ENCODE data around the gene MLH3.

DNA sequence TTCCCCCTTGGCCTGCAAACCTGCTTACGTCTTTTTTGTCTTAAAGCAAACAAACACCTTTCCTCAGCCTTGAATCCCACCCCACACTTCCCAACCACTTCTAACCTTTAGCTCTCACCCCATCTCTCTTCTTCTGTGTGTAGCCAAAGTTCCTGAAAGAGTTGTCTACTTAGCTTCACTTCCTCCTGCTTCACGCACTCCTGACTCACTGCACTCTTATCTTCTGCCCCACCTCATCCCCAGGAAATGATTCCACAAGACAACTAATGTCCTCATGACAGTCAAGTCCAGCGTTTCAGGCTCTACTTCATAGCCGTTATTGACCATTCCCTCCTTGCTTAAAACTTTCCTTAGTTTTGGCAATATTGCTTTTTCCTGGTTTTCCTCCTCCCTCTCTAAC, 26.2 kb downstream of the MLH3 start:
- no peak for TF ChIP-seq POLR2A (IDR thresholded peaks at IDR 0.05)
- no peak for TF ChIP-seq CTCF (IDR thresholded peaks at IDR 0.05)
- TF ChIP-seq POLR2AphosphoS5 (IDR thresholded peaks at IDR 0.05), result no peak
